HepG2 (cell line): Measurements from ENCODE around the gene CEMP1.
"Not testable (repeated sequence)": the region's sequence is repeated elsewhere in the genome, so short reads cannot be mapped to it uniquely, and the experiment has no call there.

Experiments used
- CBFB ChIP-seq: sonication (generic); formaldehyde crosslinking; IDR thresholded peaks from 2 replicates; pipeline ENCODE4 v1.4.0; 2020; ENCODE audit warnings: missing genetic modification reagents
- RXRA ChIP-seq: sonication (generic); formaldehyde crosslinking; IDR thresholded peaks from 2 replicates; pipeline ENCODE4 v1.5.1; 2020; ENCODE audit warnings: missing genetic modification reagents
- ZNF33B ChIP-seq: sonication (generic); formaldehyde crosslinking; IDR thresholded peaks from 2 replicates; pipeline ENCODE4 v1.5.1; 2020; ENCODE audit warnings: mild to moderate bottlenecking, missing genetic modification reagents
- TF ChIP-seq, protein P1 (sequence below): sonication (generic); formaldehyde crosslinking; IDR thresholded peaks from 2 replicates; pipeline ENCODE4 v1.5.0; 2020; ENCODE audit warnings: mild to moderate bottlenecking, missing genetic modification reagents, moderate library complexity

DNA sequence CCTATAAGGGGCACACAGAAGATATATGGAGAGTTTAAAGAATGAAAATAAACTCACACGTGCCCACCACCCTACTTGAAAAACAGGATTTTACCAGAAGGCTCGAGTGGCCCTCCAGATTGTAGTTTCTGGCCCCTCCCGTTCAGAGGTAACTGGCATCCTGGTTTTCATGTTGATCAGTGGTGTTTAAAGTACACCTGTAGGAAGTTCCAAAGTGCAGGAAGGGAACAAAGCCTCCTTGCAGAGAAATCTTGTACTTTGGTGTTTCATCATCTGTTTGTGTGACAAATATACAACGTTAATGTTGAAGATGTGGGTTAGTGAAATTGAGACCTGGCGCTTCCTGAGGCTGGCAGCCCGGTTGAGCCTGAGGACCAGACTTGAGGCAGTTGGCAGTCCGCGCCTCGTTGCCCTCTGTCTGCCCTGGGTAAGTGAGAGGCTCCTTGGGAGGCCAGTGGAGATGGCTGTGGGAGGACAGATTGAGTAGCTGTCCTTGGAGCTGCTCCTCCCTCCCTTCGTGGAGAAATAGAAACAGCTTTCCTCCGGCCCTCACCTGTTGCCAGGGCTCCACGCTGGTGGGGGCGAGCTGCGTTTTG is 19.2 kb upstream of the CEMP1 start:
- TF ChIP-seq, protein P1, sequence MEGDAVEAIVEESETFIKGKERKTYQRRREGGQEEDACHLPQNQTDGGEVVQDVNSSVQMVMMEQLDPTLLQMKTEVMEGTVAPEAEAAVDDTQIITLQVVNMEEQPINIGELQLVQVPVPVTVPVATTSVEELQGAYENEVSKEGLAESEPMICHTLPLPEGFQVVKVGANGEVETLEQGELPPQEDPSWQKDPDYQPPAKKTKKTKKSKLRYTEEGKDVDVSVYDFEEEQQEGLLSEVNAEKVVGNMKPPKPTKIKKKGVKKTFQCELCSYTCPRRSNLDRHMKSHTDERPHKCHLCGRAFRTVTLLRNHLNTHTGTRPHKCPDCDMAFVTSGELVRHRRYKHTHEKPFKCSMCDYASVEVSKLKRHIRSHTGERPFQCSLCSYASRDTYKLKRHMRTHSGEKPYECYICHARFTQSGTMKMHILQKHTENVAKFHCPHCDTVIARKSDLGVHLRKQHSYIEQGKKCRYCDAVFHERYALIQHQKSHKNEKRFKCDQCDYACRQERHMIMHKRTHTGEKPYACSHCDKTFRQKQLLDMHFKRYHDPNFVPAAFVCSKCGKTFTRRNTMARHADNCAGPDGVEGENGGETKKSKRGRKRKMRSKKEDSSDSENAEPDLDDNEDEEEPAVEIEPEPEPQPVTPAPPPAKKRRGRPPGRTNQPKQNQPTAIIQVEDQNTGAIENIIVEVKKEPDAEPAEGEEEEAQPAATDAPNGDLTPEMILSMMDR, result not testable (repeated sequence)
- not testable (repeated sequence) for TF ChIP-seq CBFB; RXRA; ZNF33B (CRISPR knock-in tag)
